Stomach (tissue), 4 donors: ENCODE measurements around the gene HOXD3.

Experiments used
- CTCF ChIP-seq, 7 experiments: fragments of 450-650 bp in 4 of 7; fragments of 200-600 bp in 3 of 7; sonication (generic) in 3 of 7; IDR thresholded peaks; one replicate each; pipeline ENCODE4 v1.5.1; 2016 to 2019; ENCODE audit warnings: antibody characterized with exemption in 7 of 7, control low read depth in 2 of 7, mild to moderate bottlenecking in 1 of 7
- EP300 ChIP-seq: sonication (generic); formaldehyde crosslinking; IDR thresholded peaks from one replicate; pipeline ENCODE4 v1.6.1; 2017; ENCODE audit warnings: antibody characterized with exemption
- POLR2A ChIP-seq, 4 donors: fragments of 450-650 bp; IDR thresholded peaks; one replicate each; pipeline ENCODE4 v1.6.1; 2016; ENCODE audit warnings: antibody characterized with exemption in 4 of 4, control low read depth in 2 of 4, mild to moderate bottlenecking in 1 of 4, moderate library complexity in 1 of 4
- POLR2AphosphoS5 ChIP-seq, 3 donors: sonication (generic); formaldehyde crosslinking; IDR thresholded peaks; one replicate each; pipeline ENCODE4 v1.6.1; 2016; ENCODE audit warnings: antibody characterized with exemption in 3 of 3

GRCh38 chr2:176146101-176146500, 11.0 kb upstream of the HOXD3 start:
- TF ChIP-seq CTCF (IDR thresholded peaks at IDR 0.05) (no peak), POLR2AphosphoS5 (IDR thresholded peaks at IDR 0.05) (no peak), POLR2A (IDR thresholded peaks at IDR 0.05) (no peak), EP300 (no peak)
